Hepatic stellate cell (primary cell): ENCODE data around the gene ZMYM4.
"Not testable (repeated sequence)": the region's sequence is repeated elsewhere in the genome, so short reads cannot be mapped to it uniquely, and the experiment has no call there.

Experiments
- DNase-seq: peaks from one replicate; pipeline ENCODE4 v3.0.0; 2011; ENCODE audit warnings: low spot score

The ZMYM4 gene

DNA sequence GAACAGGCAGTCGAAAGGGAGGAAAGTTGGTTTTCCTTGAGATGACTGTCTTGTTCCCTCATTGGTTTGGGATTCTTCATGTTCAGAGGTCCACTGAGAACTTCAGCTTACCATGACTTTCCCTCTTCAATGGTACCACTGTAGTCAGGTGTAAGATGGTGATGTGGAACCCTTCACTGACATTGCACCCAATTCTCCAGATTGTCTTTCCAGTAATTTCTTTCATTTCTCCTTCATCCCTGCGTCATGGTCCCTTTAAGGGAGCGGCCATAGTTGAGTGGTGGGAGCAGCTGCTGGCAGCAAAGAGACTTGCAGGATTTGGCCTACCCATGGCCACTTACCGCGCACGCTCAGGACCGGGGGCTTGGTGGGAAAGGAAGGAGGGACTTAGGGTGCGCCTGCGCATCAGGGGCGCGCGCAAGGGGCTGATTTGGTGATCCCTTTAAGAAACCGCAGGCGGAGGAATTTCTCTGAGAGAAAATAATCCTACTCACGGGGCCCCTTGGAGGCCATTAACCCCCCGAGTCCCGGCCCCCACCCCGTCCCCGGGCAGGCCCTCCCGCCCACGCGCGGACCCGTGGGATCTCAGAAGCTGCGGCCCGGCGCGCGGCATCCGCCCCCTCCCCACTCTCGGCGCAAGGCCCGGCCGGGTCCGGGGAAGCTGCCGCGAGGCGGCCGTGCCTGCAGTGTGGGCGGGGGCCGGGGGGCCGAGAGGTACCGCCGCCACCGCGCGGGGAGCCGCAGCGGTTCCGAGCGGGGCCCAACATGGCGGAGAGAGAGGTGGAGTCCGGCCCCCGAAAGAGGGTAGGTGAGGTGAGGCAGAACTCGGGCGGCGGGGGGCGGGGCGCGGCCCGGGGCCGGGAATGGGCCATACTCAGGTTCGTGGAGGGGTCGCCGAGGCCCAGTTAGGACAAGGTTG, at the start of gene ZMYM4:
Gene ZMYM4 (plus strand): TSS at position 428 of the 919 bp plus-strand sequence. CDS start 338 bp downstream, at position 766.
- peak; percentile 99 for DNase-seq

- DNase-seq, result no peak
Observed at GRCh38 chr1:35220976-35221375, 47.5 kb upstream of the ZMYM4 start.

- peak; percentile 41 for DNase-seq
Observed at GRCh38 chr1:35222322-35223083, 46.0 kb upstream of the ZMYM4 start.

- DNase-seq, result no peak
Observed at GRCh38 chr1:35223084-35223630, 45.4 kb upstream of the ZMYM4 start.

- no peak for DNase-seq
Observed at GRCh38 chr1:35226546-35226945, 42.0 kb upstream of the ZMYM4 start.

DNA sequence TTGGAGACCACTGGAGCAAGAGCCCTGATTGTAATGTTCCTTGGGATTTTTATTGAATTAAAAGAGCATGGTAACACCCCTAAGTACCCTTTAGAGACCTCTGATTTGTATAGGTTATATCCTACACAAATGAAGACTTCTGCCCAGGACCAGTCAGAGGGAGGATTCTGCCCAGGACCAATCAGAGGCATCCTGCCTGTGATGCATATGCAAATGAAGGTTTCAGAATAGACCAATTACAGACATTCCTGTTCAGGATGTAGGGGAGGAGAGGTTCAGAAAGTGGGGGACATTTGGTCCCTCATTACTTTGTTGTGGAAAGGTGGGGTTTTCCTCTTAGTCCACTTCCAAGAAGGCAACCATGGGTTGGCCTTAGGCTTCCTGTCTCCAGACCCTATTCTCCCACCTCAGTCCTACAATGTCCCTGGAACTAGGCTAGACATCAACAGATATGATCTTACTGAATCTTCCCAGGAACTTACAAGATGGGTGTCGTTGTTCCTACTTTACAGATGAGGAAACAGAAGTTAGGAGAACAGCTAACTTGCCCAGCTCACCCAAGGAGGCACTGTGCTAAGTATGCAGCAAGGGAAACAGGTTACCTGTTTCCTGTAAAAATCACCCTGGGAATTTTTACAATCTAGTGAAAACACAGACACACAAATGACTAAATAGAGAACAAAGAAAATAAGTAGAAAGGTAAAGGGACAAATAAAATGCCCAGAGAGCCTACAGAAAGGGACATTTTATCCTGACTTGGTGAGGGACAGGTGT, 38.7 kb upstream of the ZMYM4 start:
- DNase-seq, result no peak

GRCh38 chr1:35231287-35231686, 37.2 kb upstream of the ZMYM4 start:
- no peak for DNase-seq

GRCh38 chr1:35236772-35237171, 31.7 kb upstream of the ZMYM4 start:
- DNase-seq, result not testable (repeated sequence)

DNA sequence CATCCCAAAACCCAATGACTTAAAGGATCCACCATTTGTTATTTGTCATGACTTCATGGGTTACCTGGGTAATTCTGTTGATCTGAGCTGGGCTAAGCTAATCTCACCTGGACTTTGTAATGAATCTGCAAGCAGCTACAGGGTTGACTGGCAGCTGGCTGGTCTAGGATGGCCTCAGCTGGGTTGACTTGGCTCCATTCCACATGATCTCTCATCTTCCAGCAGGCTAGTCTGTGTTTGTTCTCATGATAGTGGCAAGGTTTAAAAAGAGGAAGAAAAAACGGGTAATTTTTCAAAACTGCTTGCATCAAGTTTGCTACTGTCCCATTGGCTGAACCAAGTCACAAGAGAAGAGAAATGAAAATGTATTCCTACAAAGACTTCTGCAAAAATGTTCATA, 24.8 kb upstream of the ZMYM4 start:
- DNase-seq, result no peak

GRCh38 chr1:35247256-35247655, 21.3 kb upstream of the ZMYM4 start:
- no peak for DNase-seq

GRCh38 chr1:35253941-35254340, 14.6 kb upstream of the ZMYM4 start:
- no peak for DNase-seq

- no peak for DNase-seq
Observed at GRCh38 chr1:35255276-35255675, 13.2 kb upstream of the ZMYM4 start.

GRCh38 chr1:35259561-35259960, 8.9 kb upstream of the ZMYM4 start:
- DNase-seq, result no peak

- no peak for DNase-seq
Observed at GRCh38 chr1:35261412-35262120, 6.9 kb upstream of the ZMYM4 start.

GRCh38 chr1:35264035-35264434, 4.5 kb upstream of the ZMYM4 start:
- DNase-seq, result no peak

- DNase-seq, result peak; percentile 21
Observed at GRCh38 chr1:35264871-35265270, 3.6 kb upstream of the ZMYM4 start.

- no peak for DNase-seq
Observed at GRCh38 chr1:35266306-35266705, 2.2 kb upstream of the ZMYM4 start.

DNA sequence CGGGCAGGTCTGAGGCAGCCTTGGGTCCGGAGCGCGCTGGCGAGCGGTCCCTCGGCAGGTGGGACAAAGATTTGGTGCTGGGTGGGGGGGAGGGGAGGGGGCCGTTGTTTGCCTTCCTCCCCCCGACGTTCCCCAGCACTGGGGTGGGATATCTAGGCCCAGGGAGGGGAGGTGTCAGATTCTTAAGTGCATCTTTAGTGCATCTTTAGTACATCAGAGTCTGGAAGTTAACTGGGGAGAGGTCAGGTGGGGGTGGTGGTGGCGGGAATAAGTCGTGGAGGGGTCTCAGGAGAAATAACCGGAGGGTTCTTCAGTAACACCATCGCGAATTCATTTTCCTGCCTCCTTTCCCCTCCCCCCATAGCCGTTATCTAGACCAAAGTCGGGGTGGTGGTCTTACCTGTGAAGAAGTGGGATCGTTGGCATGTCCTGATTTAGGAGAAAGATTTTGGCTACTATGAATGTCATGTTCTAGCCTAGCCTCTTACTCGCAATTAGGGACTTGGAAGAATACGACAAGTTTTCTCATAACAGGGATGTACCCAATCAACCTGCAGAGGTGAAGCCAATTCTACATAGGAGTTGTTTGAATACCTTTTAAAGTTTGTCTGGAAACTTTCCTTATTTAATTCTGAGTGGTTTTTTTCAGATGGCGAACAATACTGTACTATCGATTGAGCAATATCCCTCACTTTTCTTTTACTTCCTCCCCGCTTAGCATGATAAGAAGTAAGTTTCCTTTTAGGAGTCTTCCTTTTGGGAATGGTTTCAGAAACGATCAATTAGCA, 886 bp downstream of the ZMYM4 start:
- DNase-seq, result peak; percentile 6

GRCh38 chr1:35269989-35270289, 1.4 kb downstream of the ZMYM4 start:
- DNase-seq, result no peak

GRCh38 chr1:35270836-35271235, 2.3 kb downstream of the ZMYM4 start:
- DNase-seq, result no peak

- no peak for DNase-seq
Observed at GRCh38 chr1:35274197-35274596, 5.7 kb downstream of the ZMYM4 start.
